Caco-2 (cell line): ENCODE data around the gene AQP6. TPM values are rescaled to one million over a fixed set of nuclear protein-coding genes. Genes with fewer than 3 reads are reported as not detected.

ENCODE experiments used
- BruUV-seq: library from RNA; stranded (reverse); fragments of 400-500 nt; replicated peaks from 2 replicates; lab custom pipeline; 2021; lab: Mats Ljungman, UMichigan
- CTCF ChIA-PET: fragments of 300-600 bp; sonication (Branson Sonifier 250); formaldehyde crosslinking; loops from one replicate; lab custom pipeline; 2022; ENCODE audit warnings: antibody characterized with exemption; lab: Charles Lee
- POLR2A ChIA-PET: fragments of 300-600 bp; sonication (Branson Sonifier 250); formaldehyde crosslinking; loops from one replicate; lab custom pipeline; 2022; ENCODE audit warnings: antibody characterized with exemption; lab: Charles Lee
- DNase-seq, 2 experiments: peaks; one replicate each; pipeline versions ENCODE4 v3.0.0 to v3.0.0-alpha.2; 2020 to 2022
- H3K27me3 ChIP-seq: replicated peaks from 2 replicates; pipeline ENCODE4 v1.6.0; 2011; ENCODE audit warnings: low read length; ENCODE audit not compliant: control insufficient read depth, insufficient read depth
- H3K36me3 ChIP-seq: 2 replicates; pipeline ENCODE4 v1.5.1; 2011; ENCODE audit warnings: low read length; ENCODE audit not compliant: control insufficient read depth, insufficient read depth
- H3K4me1 ChIP-seq: fragments of 250-450 bp; sonication (Bioruptor Pico); 2 replicates; pipeline ENCODE4 v1.5.1; 2020; ENCODE audit warnings: mild to moderate bottlenecking
- H3K4me3 ChIP-seq: 2 replicates; pipeline ENCODE4 v1.5.1; 2011; ENCODE audit warnings: low read depth, mild to moderate bottlenecking, control low read depth, low read length
- H3K9me3 ChIP-seq: fragments of 250-450 bp; sonication (Bioruptor Pico); 2 replicates; pipeline ENCODE4 v1.5.1; 2020; ENCODE audit warnings: mild to moderate bottlenecking, moderate library complexity
- H3K27ac Mint-ChIP-seq: one replicate; pipeline ENCODE4 v1.8.0; 2022; ENCODE audit warnings: mixed read lengths; ENCODE audit not compliant: unreplicated experiment
- H3K27me3 Mint-ChIP-seq: one replicate; pipeline ENCODE4 v1.8.0; 2022; ENCODE audit warnings: mixed read lengths; ENCODE audit not compliant: insufficient read depth, unreplicated experiment
- H3K36me3 Mint-ChIP-seq: one replicate; pipeline ENCODE4 v1.8.0; 2022; ENCODE audit warnings: mild to moderate bottlenecking, mixed read lengths; ENCODE audit not compliant: insufficient read depth, unreplicated experiment
- H3K4me1 Mint-ChIP-seq: one replicate; pipeline ENCODE4 v1.8.0; 2022; ENCODE audit warnings: low read depth, mixed read lengths; ENCODE audit not compliant: unreplicated experiment
- H3K4me3 Mint-ChIP-seq: one replicate; pipeline ENCODE4 v1.8.0; 2022; ENCODE audit warnings: mild to moderate bottlenecking, moderate library complexity, mixed read lengths; ENCODE audit not compliant: unreplicated experiment
- H3K9me3 Mint-ChIP-seq: one replicate; pipeline ENCODE4 v1.8.0; 2022; ENCODE audit warnings: mixed read lengths; ENCODE audit not compliant: unreplicated experiment
- CTCF ChIP-seq, 2 experiments: fragments of 200-600 bp in 1 of 2; IDR thresholded peaks; 1 replicate in 1 of 2; 2 replicates in 1 of 2; pipeline versions ENCODE4 v1.5.1 to v1.8.0; 2011 to 2022; ENCODE audit warnings: antibody characterized with exemption in 1 of 2, control low read depth in 1 of 2, inconsistent platforms in 1 of 2, low read depth in 1 of 2, low read length in 1 of 2, mild to moderate bottlenecking in 1 of 2, moderate library complexity in 1 of 2; ENCODE audit not compliant: insufficient read depth in 1 of 2, severe bottlenecking in 1 of 2, unreplicated experiment in 1 of 2
- intact Hi-C: fragments of 100-400 bp; cut with micrococcal nuclease; formaldehyde crosslinking; loops from one replicate; pipeline ENCODE4 v1.10.0; 2022; ENCODE audit not compliant: unreplicated experiment
- total RNA-seq: library from RNA; stranded (reverse); gene quantifications from 2 replicates; pipeline ENCODE4 v1.2.3, GENCODE V29; 2022

The AQP6 gene
- total RNA-seq, 1 experiment from 2014 or later = not detected

- DNase-seq = no peak
- Mint-ChIP-seq H3K4me3 (no peak overlapping the region), H3K36me3 (no peaks in the 10 kb centered on the region), H3K27me3 (no peaks in the 10 kb centered on the region), H3K4me1 (peaks cover 7% of the 10 kb centered on the region), H3K9me3 (no peaks in the 10 kb centered on the region), H3K27ac (no peak overlapping the region)
- CTCF ChIA-PET = no interaction called here
- BruUV-seq = no TSS peak
- TF ChIP-seq CTCF (IDR thresholded peaks at IDR 0.05; ENCODE audit: insufficient read depth in 1 of 2, low read depth in 1 of 2, low read length in 1 of 2, severe bottlenecking in 1 of 2, unreplicated experiment in 1 of 2) = no peak
- intact Hi-C loops = no loop called here
- POLR2A ChIA-PET = no interaction called here
- Histone ChIP-seq H3K4me3 (no peak overlapping the region), H3K36me3 (no peaks in the 10 kb centered on the region), H3K9me3 (no peaks in the 10 kb centered on the region), H3K4me1 (peaks cover 9% of the 10 kb centered on the region; the same call in 1 of the 2 replicates), H3K27me3 (no peaks in the 10 kb centered on the region)
Measured at GRCh38 chr12:49956663-49957569, 15.8 kb upstream of the AQP6 start.

GRCh38 chr12:49957570-49957967 lies 15.2 kb upstream of the AQP6 start:
- intact Hi-C loops = no loop called here
- no peaks in the 10 kb centered on the region for H3K36me3 ChIP-seq
- Mint-ChIP-seq H3K4me3 (no peak overlapping the region), H3K4me1 (peaks cover 7% of the 10 kb centered on the region), H3K27me3 (no peaks in the 10 kb centered on the region), H3K27ac (no peak overlapping the region), H3K36me3 (no peaks in the 10 kb centered on the region), H3K9me3 (no peaks in the 10 kb centered on the region)
- CTCF ChIA-PET = interaction anchor here (0.6 kb wide), 1 partner anchor 17 kb away, joined by 3 read pairs; no protein-coding TSS in a partner anchor
- BruUV-seq = no TSS peak
- POLR2A ChIA-PET = no interaction called here
- H3K27me3 ChIP-seq = no peaks in the 10 kb centered on the region
- no peaks in the 10 kb centered on the region for H3K9me3 ChIP-seq
- no peak for DNase-seq
- no peak for TF ChIP-seq CTCF (IDR thresholded peaks at IDR 0.05; ENCODE audit: insufficient read depth in 1 of 2, low read depth in 1 of 2, low read length in 1 of 2, severe bottlenecking in 1 of 2, unreplicated experiment in 1 of 2)
- peaks cover 9% of the 10 kb centered on the region; the same call in 1 of the 2 replicates for H3K4me1 ChIP-seq
- no peak overlapping the region for H3K4me3 ChIP-seq

- no peaks in the 10 kb centered on the region for H3K9me3 Mint-ChIP-seq
- Histone ChIP-seq H3K27me3 (no peaks in the 10 kb centered on the region), H3K4me1 (peaks cover 18% of the 10 kb centered on the region), H3K9me3 (no peaks in the 10 kb centered on the region), H3K4me3 (no peak overlapping the region), H3K36me3 (no peaks in the 10 kb centered on the region)
- no peak overlapping the region for H3K4me3 Mint-ChIP-seq
- CTCF ChIA-PET = interaction anchor here (1.0 to 1.2 kb wide), 2 partner anchors 8 to 22 kb away, joined by 3 to 16 read pairs; no protein-coding TSS in a partner anchor
- H3K27me3 Mint-ChIP-seq = no peaks in the 10 kb centered on the region
- H3K4me1 Mint-ChIP-seq = peaks cover 7% of the 10 kb centered on the region
- TF ChIP-seq CTCF (IDR thresholded peaks at IDR 0.05; ENCODE audit: insufficient read depth in 1 of 2, low read depth in 1 of 2, low read length in 1 of 2, severe bottlenecking in 1 of 2, unreplicated experiment in 1 of 2) = no peak
- BruUV-seq = no TSS peak
- no peak overlapping the region for H3K27ac Mint-ChIP-seq
- H3K36me3 Mint-ChIP-seq = no peaks in the 10 kb centered on the region
- intact Hi-C loops = no loop called here
- no peak for DNase-seq
- POLR2A ChIA-PET = no interaction called here
Measured at GRCh38 chr12:49959685-49960473, 12.9 kb upstream of the AQP6 start.
